GM06990 (cell line): Measurements from ENCODE around the gene CCDC188.

Experiments
- DNase-seq: peaks from one replicate; pipeline ENCODE4 v3.0.0-alpha.2; 2011; ENCODE audit not compliant: insufficient read length; ENCODE audit errors: extremely low read depth
- H3K27me3 ChIP-seq: replicated peaks from 2 replicates; pipeline ENCODE4 v1.6.0; 2011; ENCODE audit warnings: low read length; ENCODE audit not compliant: control insufficient read depth, insufficient read depth
- H3K36me3 ChIP-seq: 2 replicates; pipeline ENCODE4 v1.5.1; 2011; ENCODE audit warnings: low read length; ENCODE audit not compliant: control insufficient read depth, insufficient read depth
- H3K4me3 ChIP-seq: replicated peaks from 2 replicates; pipeline ENCODE4 v1.5.1; 2011; ENCODE audit warnings: low read depth, mild to moderate bottlenecking, control low read depth, low read length
- CTCF ChIP-seq: IDR thresholded peaks from 2 replicates; pipeline ENCODE4 v1.5.1; 2011; ENCODE audit warnings: low read length, control low read depth, mild to moderate bottlenecking, inconsistent platforms; ENCODE audit not compliant: insufficient read depth, poor library complexity, severe bottlenecking

The CCDC188 gene

DNA sequence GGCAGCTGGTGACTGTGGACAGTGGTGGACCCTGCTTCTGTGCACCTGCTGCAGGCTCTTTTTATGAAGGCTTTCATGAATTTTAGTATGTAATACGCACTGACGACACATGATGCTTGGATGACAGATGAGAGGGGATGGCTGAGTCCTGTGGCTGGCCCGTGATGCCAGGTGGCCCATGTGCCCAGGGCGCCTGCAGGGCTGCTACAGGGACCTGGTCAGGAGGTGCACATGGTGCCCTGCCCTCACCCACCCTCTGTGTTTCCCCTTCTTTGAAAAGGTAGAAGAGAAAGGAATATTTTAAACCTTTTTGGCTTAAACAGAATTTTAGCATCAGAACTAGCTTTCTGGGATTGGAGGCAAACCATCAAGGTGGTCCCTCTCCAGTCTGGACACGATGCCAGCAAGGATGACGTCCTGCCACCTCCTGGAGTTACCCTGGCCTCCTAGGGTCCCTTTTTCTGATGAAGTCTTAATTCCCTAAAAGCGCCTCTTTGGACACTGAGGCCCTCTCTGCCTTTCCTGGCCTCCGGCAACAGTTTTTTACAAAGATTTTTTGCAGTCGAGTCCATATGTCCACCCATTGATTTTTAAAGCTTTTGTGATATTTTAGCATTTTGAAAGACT is 40.4 kb downstream of the CCDC188 start:
- H3K27me3 ChIP-seq, result no peaks in the 10 kb centered on the region
- peaks cover 57% of the 10 kb centered on the region for H3K36me3 ChIP-seq
- DNase-seq, result no peak
- H3K4me3 ChIP-seq, result no peak overlapping the region
- no peak for TF ChIP-seq CTCF

DNA sequence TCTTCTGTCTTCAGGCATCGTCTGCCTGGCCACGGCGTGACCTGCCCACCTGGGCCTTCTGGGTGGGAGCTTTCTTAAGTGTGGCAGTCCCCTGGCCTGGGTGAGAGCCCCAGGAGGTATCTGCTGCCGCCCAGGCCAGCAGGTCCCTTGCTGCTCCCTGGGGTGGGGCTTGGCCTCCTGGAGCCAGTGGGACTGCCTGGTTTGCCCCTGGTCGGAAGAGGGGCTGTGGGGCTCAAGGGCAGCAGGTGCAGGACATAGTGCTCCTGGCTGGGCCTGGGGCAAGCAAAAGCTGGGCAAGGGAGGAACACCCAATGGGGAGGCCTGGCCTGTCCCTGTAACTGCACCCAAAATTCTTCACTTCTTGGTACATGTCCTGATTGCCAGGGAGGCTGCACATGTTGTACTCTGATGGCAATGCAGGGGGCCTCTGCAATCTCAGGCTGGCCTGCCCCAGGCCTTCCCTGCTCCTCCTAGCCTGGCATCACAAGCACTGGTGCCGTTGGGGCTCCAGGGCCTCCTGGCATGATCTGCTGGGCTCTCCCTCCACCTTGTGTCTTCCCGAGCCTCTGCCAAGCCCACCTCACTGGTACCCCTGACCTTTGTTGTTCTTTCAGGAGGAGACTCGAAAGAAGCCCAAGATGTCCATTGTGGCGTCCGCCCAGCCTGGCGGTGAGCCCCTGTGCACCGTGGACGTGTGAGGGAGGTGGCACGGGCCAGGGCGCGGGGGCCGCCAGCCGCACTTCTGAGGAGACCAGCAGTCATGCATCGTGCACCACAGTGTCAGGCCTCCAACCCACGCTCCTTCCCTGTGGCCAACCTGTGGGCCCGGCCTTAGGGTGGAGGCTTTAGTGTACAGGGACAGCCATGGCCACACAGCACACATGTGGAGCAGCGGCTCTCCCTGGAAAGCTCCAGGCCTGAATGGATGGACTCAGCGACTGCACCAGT is 41.2 kb downstream of the CCDC188 start:
- no peak for TF ChIP-seq CTCF
- Histone ChIP-seq H3K4me3 (no peak overlapping the region), H3K36me3 (peaks cover 61% of the 10 kb centered on the region), H3K27me3 (no peaks in the 10 kb centered on the region)
- no peak for DNase-seq

- Histone ChIP-seq H3K36me3 (peaks cover 57% of the 10 kb centered on the region), H3K4me3 (no peak overlapping the region), H3K27me3 (no peaks in the 10 kb centered on the region)
- no peak for DNase-seq
- TF ChIP-seq CTCF, result no peak
Observed at GRCh38 chr22:20108757-20109230, 42.1 kb downstream of the CCDC188 start.

- Histone ChIP-seq H3K27me3 (no peaks in the 10 kb centered on the region), H3K36me3 (peaks cover 57% of the 10 kb centered on the region), H3K4me3 (no peak overlapping the region)
- TF ChIP-seq CTCF, result no peak
- no peak for DNase-seq
Observed at GRCh38 chr22:20107951-20108756, 42.7 kb downstream of the CCDC188 start.

GRCh38 chr22:20107471-20107901 is 43.4 kb downstream of the CCDC188 start:
- DNase-seq, result no peak
- Histone ChIP-seq H3K27me3 (no peaks in the 10 kb centered on the region), H3K4me3 (no peak overlapping the region), H3K36me3 (peaks cover 53% of the 10 kb centered on the region)
- no peak for TF ChIP-seq CTCF
